Neuron (in vitro differentiated cells): ENCODE data around the gene ACSM3.
"Not testable (repeated sequence)": the region's sequence is repeated elsewhere in the genome, so short reads cannot be mapped to it uniquely, and the experiment has no call there.

Source experiments
- H2AFZ ChIP-seq: one replicate; pipeline ENCODE4 v1.6.1; 2013; ENCODE audit warnings: low read depth, mild to moderate bottlenecking, inconsistent platforms, low read length, moderate library complexity
- H3K27me3 ChIP-seq: one replicate; pipeline ENCODE4 v1.6.1; 2013; ENCODE audit warnings: low read length; ENCODE audit not compliant: insufficient read depth
- H3K36me3 ChIP-seq: one replicate; pipeline ENCODE4 v1.6.1; 2013; ENCODE audit warnings: low read length; ENCODE audit not compliant: insufficient read depth
- H3K4me1 ChIP-seq: one replicate; pipeline ENCODE4 v1.6.1; 2013; ENCODE audit warnings: low read length; ENCODE audit not compliant: insufficient read depth
- H3K4me3 ChIP-seq: 2 replicates; pipeline ENCODE4 v1.5.1; 2013; ENCODE audit warnings: mild to moderate bottlenecking, low read length, moderate library complexity
- H3K9me3 ChIP-seq: one replicate; pipeline ENCODE4 v1.6.1; 2013; ENCODE audit warnings: low read length

ACSM3 gene

GRCh38 chr16:20743591-20743990 is 20.2 kb upstream of the ACSM3 start:
- Histone ChIP-seq H3K27me3 (no peaks in the 10 kb centered on the region), H3K4me1 (peaks cover 12% of the 10 kb centered on the region), H2AFZ (no peak overlapping the region), H3K9me3 (no peaks in the 10 kb centered on the region), H3K4me3 (no peak overlapping the region), H3K36me3 (peaks cover 7% of the 10 kb centered on the region)

GRCh38 chr16:20744922-20745440 is 18.8 kb upstream of the ACSM3 start:
- H3K36me3 ChIP-seq, result peaks cover under 1% of the 10 kb centered on the region
- no peaks in the 10 kb centered on the region for H3K9me3 ChIP-seq
- H3K4me1 ChIP-seq, result peaks cover 10% of the 10 kb centered on the region
- no peak overlapping the region for H3K4me3 ChIP-seq
- H3K27me3 ChIP-seq, result no peaks in the 10 kb centered on the region
- no peak overlapping the region for H2AFZ ChIP-seq

- no peaks in the 10 kb centered on the region for H3K9me3 ChIP-seq
- no peak overlapping the region for H2AFZ ChIP-seq
- H3K27me3 ChIP-seq, result no peaks in the 10 kb centered on the region
- no peak overlapping the region for H3K4me3 ChIP-seq
- no peaks in the 10 kb centered on the region for H3K4me1 ChIP-seq
- H3K36me3 ChIP-seq, result no peaks in the 10 kb centered on the region
Measured at GRCh38 chr16:20746461-20746860, 17.4 kb upstream of the ACSM3 start.

GRCh38 chr16:20747030-20747816 is 16.6 kb upstream of the ACSM3 start:
- no peak overlapping the region for H2AFZ ChIP-seq
- no peak overlapping the region for H3K4me3 ChIP-seq
- H3K9me3 ChIP-seq, result no peaks in the 10 kb centered on the region
- no peaks in the 10 kb centered on the region for H3K27me3 ChIP-seq
- H3K4me1 ChIP-seq, result no peaks in the 10 kb centered on the region
- H3K36me3 ChIP-seq, result no peaks in the 10 kb centered on the region

GRCh38 chr16:20749474-20749873 is 14.3 kb upstream of the ACSM3 start:
- H3K9me3 ChIP-seq, result no peaks in the 10 kb centered on the region
- H3K4me3 ChIP-seq, result no peak overlapping the region
- H3K27me3 ChIP-seq, result no peaks in the 10 kb centered on the region
- H2AFZ ChIP-seq, result no peak overlapping the region
- no peaks in the 10 kb centered on the region for H3K4me1 ChIP-seq
- no peaks in the 10 kb centered on the region for H3K36me3 ChIP-seq

GRCh38 chr16:20750558-20750957 is 13.3 kb upstream of the ACSM3 start:
- Histone ChIP-seq H3K36me3 (no peaks in the 10 kb centered on the region), H3K4me3 (no peak overlapping the region), H3K27me3 (no peaks in the 10 kb centered on the region), H2AFZ (no peak overlapping the region), H3K4me1 (no peaks in the 10 kb centered on the region), H3K9me3 (no peaks in the 10 kb centered on the region)

- H3K9me3 ChIP-seq, result no peaks in the 10 kb centered on the region
- no peaks in the 10 kb centered on the region for H3K27me3 ChIP-seq
- H3K36me3 ChIP-seq, result no peaks in the 10 kb centered on the region
- H2AFZ ChIP-seq, result no peak overlapping the region
- no peaks in the 10 kb centered on the region for H3K4me1 ChIP-seq
- no peak overlapping the region for H3K4me3 ChIP-seq
Measured at GRCh38 chr16:20753727-20754126, 10.1 kb upstream of the ACSM3 start.

- no peaks in the 10 kb centered on the region for H3K27me3 ChIP-seq
- H3K4me1 ChIP-seq, result no peaks in the 10 kb centered on the region
- no peaks in the 10 kb centered on the region for H3K36me3 ChIP-seq
Measured at GRCh38 chr16:20755238-20755637, 8.6 kb upstream of the ACSM3 start.

GRCh38 chr16:20755799-20756198 is 8.0 kb upstream of the ACSM3 start:
- not testable (repeated sequence) for H2AFZ ChIP-seq, H3K4me3 ChIP-seq, H3K27me3 ChIP-seq, H3K36me3 ChIP-seq, H3K9me3 ChIP-seq, H3K4me1 ChIP-seq

More at GRCh38 chr16:20755238-20755637, 8.6 kb upstream of the ACSM3 start:
- Histone ChIP-seq H3K9me3 (no peaks in the 10 kb centered on the region), H2AFZ (no peak overlapping the region), H3K4me3 (no peak overlapping the region)

GRCh38 chr16:20760346-20760745 is 3.5 kb upstream of the ACSM3 start:
- no peaks in the 10 kb centered on the region for H3K4me1 ChIP-seq
- H2AFZ ChIP-seq, result no peak overlapping the region
- H3K9me3 ChIP-seq, result no peaks in the 10 kb centered on the region
- no peaks in the 10 kb centered on the region for H3K36me3 ChIP-seq
- no peaks in the 10 kb centered on the region for H3K27me3 ChIP-seq
- no peak overlapping the region for H3K4me3 ChIP-seq

GRCh38 chr16:20761175-20761574 is 2.6 kb upstream of the ACSM3 start:
- Histone ChIP-seq H3K9me3 (no peaks in the 10 kb centered on the region), H3K4me1 (no peaks in the 10 kb centered on the region), H3K36me3 (no peaks in the 10 kb centered on the region)

GRCh38 chr16:20762404-20763123 is 1.2 kb upstream of the ACSM3 start:
- H3K9me3 ChIP-seq, result no peaks in the 10 kb centered on the region
- no peaks in the 10 kb centered on the region for H3K27me3 ChIP-seq
- H3K4me3 ChIP-seq, result no peak overlapping the region
- no peaks in the 10 kb centered on the region for H3K36me3 ChIP-seq
- H2AFZ ChIP-seq, result no peak overlapping the region
- no peaks in the 10 kb centered on the region for H3K4me1 ChIP-seq

More at GRCh38 chr16:20761175-20761574, 2.6 kb upstream of the ACSM3 start:
- H2AFZ ChIP-seq, result no peak overlapping the region
- no peak overlapping the region for H3K4me3 ChIP-seq
- H3K27me3 ChIP-seq, result no peaks in the 10 kb centered on the region

- H2AFZ ChIP-seq, H3K4me1 ChIP-seq, H3K9me3 ChIP-seq, H3K4me3 ChIP-seq, H3K36me3 ChIP-seq, H3K27me3 ChIP-seq: not testable (repeated sequence)
Measured at GRCh38 chr16:20764448-20764847, 634 bp downstream of the ACSM3 start.
